Lower lobe of right lung (tissue), 2 donors: ENCODE data around the gene MIPOL1. TPM values are rescaled to one million over a fixed set of nuclear protein-coding genes. Genes with fewer than 3 reads are reported as not detected.
A peak's percentile ranks its signal among the peaks of the same experiment; 100 is the strongest.
"Not testable (repeated sequence)": the region's sequence is repeated elsewhere in the genome, so short reads cannot be mapped to it uniquely, and the experiment has no call there.

Source experiments
- ATAC-seq, 2 donors: fragments of 200-7000 bp; cut with Tn5 transposase; one replicate each; pipeline ENCODE4 v1.9.1; 2020 to 2022; ENCODE audit warnings: mild to moderate bottlenecking in 2 of 2, moderate library complexity in 2 of 2
- DNase-seq: peaks from one replicate; pipeline ENCODE4 v3.0.0-alpha.2; 2020
- H3K27ac ChIP-seq: fragments of 200-600 bp; one replicate; pipeline ENCODE4 v1.8.0; 2022
- H3K27me3 ChIP-seq: fragments of 200-600 bp; one replicate; pipeline ENCODE4 v1.8.0; 2022; ENCODE audit warnings: low read depth
- H3K36me3 ChIP-seq: fragments of 200-600 bp; one replicate; pipeline ENCODE4 v1.8.0; 2022; ENCODE audit warnings: mild to moderate bottlenecking
- H3K4me1 ChIP-seq: fragments of 200-600 bp; one replicate; pipeline ENCODE4 v1.8.0; 2022
- H3K4me3 ChIP-seq: fragments of 200-600 bp; one replicate; pipeline ENCODE4 v1.8.0; 2022; ENCODE audit warnings: mild to moderate bottlenecking
- H3K9me3 ChIP-seq: fragments of 200-600 bp; one replicate; pipeline ENCODE4 v1.8.0; 2022
- CTCF ChIP-seq: fragments of 200-600 bp; IDR thresholded peaks from one replicate; pipeline ENCODE4 v1.8.0; 2022; ENCODE audit warnings: antibody characterized with exemption, mild to moderate bottlenecking
- intact Hi-C: fragments of 100-400 bp; cut with DNase I; formaldehyde crosslinking; loops from one replicate; pipeline ENCODE4 v1.11.0; 2022
- total RNA-seq: library from RNA; stranded (reverse); fragmentation: NEBNext Ultra II Directional; extraction: Animal tissue kit (Norgen Biotek cat#: 25700); gene quantifications from one replicate; pipeline ENCODE4 v1.2.1, GENCODE V29; 2021
- donor health status: DM: no; HTN: yes; CAD: no; lungs with severe emphysema.

Gene MIPOL1
- total RNA-seq, 1 donor from 2014 or later = 12.1 TPM

GRCh38 chr14:37363661-37364060 is 165.9 kb downstream of the MIPOL1 start:
- no peak for ATAC-seq
- H3K4me3 ChIP-seq = no peak overlapping the region
- TF ChIP-seq CTCF = no peak
- H3K4me1 ChIP-seq = no peaks in the 10 kb centered on the region
- no peak overlapping the region for H3K27ac ChIP-seq
- H3K9me3 ChIP-seq = peaks cover 9% of the 10 kb centered on the region
- no peaks in the 10 kb centered on the region for H3K36me3 ChIP-seq
- intact Hi-C loops = no loop called here
- no peak for DNase-seq
- H3K27me3 ChIP-seq = no peaks in the 10 kb centered on the region

GRCh38 chr14:37369425-37369824 is 171.7 kb downstream of the MIPOL1 start:
- ATAC-seq (no peak), DNase-seq (no peak)
- intact Hi-C loops = no loop called here
- H3K4me1 ChIP-seq = no peaks in the 10 kb centered on the region
- no peak for TF ChIP-seq CTCF
- H3K27ac ChIP-seq = no peak overlapping the region
- no peaks in the 10 kb centered on the region for H3K27me3 ChIP-seq
- peaks cover 9% of the 10 kb centered on the region for H3K9me3 ChIP-seq
- H3K36me3 ChIP-seq = no peaks in the 10 kb centered on the region
- no peak overlapping the region for H3K4me3 ChIP-seq

GRCh38 chr14:37375566-37375965 is 177.8 kb downstream of the MIPOL1 start:
- Histone ChIP-seq H3K27ac (no peak overlapping the region), H3K36me3 (no peaks in the 10 kb centered on the region), H3K9me3 (no peaks in the 10 kb centered on the region), H3K4me3 (no peak overlapping the region), H3K27me3 (no peaks in the 10 kb centered on the region), H3K4me1 (no peaks in the 10 kb centered on the region)
- intact Hi-C loops = no loop called here
- no peak for TF ChIP-seq CTCF
- no peak for DNase-seq
- ATAC-seq = no peak

GRCh38 chr14:37376944-37377609 is 179.3 kb downstream of the MIPOL1 start:
- intact Hi-C loops = no loop called here
- no peaks in the 10 kb centered on the region for H3K4me1 ChIP-seq
- no peak for ATAC-seq
- no peaks in the 10 kb centered on the region for H3K9me3 ChIP-seq
- no peak overlapping the region for H3K27ac ChIP-seq
- DNase-seq = no peak
- no peak overlapping the region for H3K4me3 ChIP-seq
- no peaks in the 10 kb centered on the region for H3K27me3 ChIP-seq
- no peak for TF ChIP-seq CTCF
- no peaks in the 10 kb centered on the region for H3K36me3 ChIP-seq

GRCh38 chr14:37384870-37385596 is 187.3 kb downstream of the MIPOL1 start:
- Histone ChIP-seq H3K27me3 (no peaks in the 10 kb centered on the region), H3K9me3 (no peaks in the 10 kb centered on the region), H3K27ac (no peak overlapping the region), H3K4me3 (no peak overlapping the region), H3K4me1 (no peaks in the 10 kb centered on the region), H3K36me3 (no peaks in the 10 kb centered on the region)
- DNase-seq (no peak), ATAC-seq (peak; percentile 79 to 89)
- no peak for TF ChIP-seq CTCF
- intact Hi-C loops = no loop called here

- H3K9me3 ChIP-seq, H3K27me3 ChIP-seq, ATAC-seq, DNase-seq, H3K4me3 ChIP-seq, H3K27ac ChIP-seq, H3K4me1 ChIP-seq, H3K36me3 ChIP-seq, intact Hi-C loops: not testable (repeated sequence)
Measured at GRCh38 chr14:37397157-37397940, 199.6 kb downstream of the MIPOL1 start.
